ENCODE measurements around the gene BRF1.
A peak's percentile ranks its signal among the peaks of the same experiment; 100 is the strongest.

Gene BRF1

GRCh38 chr14:105168093-105168420 is 132.7 kb downstream of the BRF1 start:
- H3K9me3 ChIP-seq (replicated peaks; ENCODE audit: low read length) = no peaks in the 10 kb centered on the region
- H3K9ac ChIP-seq (ENCODE audit: low read depth, low read length) = no peak overlapping the region
- H3K4me2 ChIP-seq (ENCODE audit: low read length) = peak overlapping the region; percentile 65
- H3K36me3 ChIP-seq (ENCODE audit: insufficient read depth, low read length) = no peaks in the 10 kb centered on the region
- no peak overlapping the region for H3K4me3 ChIP-seq (ENCODE audit: low read length)
- H3K27me3 ChIP-seq (ENCODE audit: control insufficient read depth, insufficient read depth, low read length) = peaks cover 38% of the 10 kb centered on the region
- H3K4me1 ChIP-seq (ENCODE audit: control insufficient read depth, insufficient read depth, low read length) = peaks cover 4% of the 10 kb centered on the region

- peak overlapping the region; percentile 65 for H3K4me2 ChIP-seq (ENCODE audit: low read length)
- H3K27me3 ChIP-seq (ENCODE audit: control insufficient read depth, insufficient read depth, low read length) = peaks cover 38% of the 10 kb centered on the region
- peaks cover 4% of the 10 kb centered on the region for H3K4me1 ChIP-seq (ENCODE audit: control insufficient read depth, insufficient read depth, low read length)
- H3K4me3 ChIP-seq (ENCODE audit: low read length) = no peak overlapping the region
- H3K9ac ChIP-seq (ENCODE audit: low read depth, low read length) = no peak overlapping the region
- H3K9me3 ChIP-seq (replicated peaks; ENCODE audit: low read length) = no peaks in the 10 kb centered on the region
- H3K36me3 ChIP-seq (ENCODE audit: insufficient read depth, low read length) = no peaks in the 10 kb centered on the region
Observed at GRCh38 chr14:105167303-105168092, 133.3 kb downstream of the BRF1 start.

GRCh38 chr14:105166571-105167302 is 134.1 kb downstream of the BRF1 start:
- Histone ChIP-seq H3K4me2 (ENCODE audit: low read length) (no peak overlapping the region), H3K36me3 (ENCODE audit: insufficient read depth, low read length) (no peaks in the 10 kb centered on the region), H3K4me1 (ENCODE audit: control insufficient read depth, insufficient read depth, low read length) (peaks cover 4% of the 10 kb centered on the region), H3K9me3 (replicated peaks; ENCODE audit: low read length) (no peaks in the 10 kb centered on the region), H3K27me3 (ENCODE audit: control insufficient read depth, insufficient read depth, low read length) (peaks cover 37% of the 10 kb centered on the region), H3K9ac (ENCODE audit: low read depth, low read length) (no peak overlapping the region), H3K4me3 (ENCODE audit: low read length) (no peak overlapping the region)

GRCh38 chr14:105165761-105166485 is 134.9 kb downstream of the BRF1 start:
- Histone ChIP-seq H3K27me3 (ENCODE audit: control insufficient read depth, insufficient read depth, low read length) (peaks cover 28% of the 10 kb centered on the region), H3K4me2 (ENCODE audit: low read length) (no peak overlapping the region), H3K4me3 (ENCODE audit: low read length) (no peak overlapping the region), H3K9me3 (replicated peaks; ENCODE audit: low read length) (no peaks in the 10 kb centered on the region), H3K4me1 (ENCODE audit: control insufficient read depth, insufficient read depth, low read length) (peaks cover 4% of the 10 kb centered on the region), H3K9ac (ENCODE audit: low read depth, low read length) (no peak overlapping the region), H3K36me3 (ENCODE audit: insufficient read depth, low read length) (no peaks in the 10 kb centered on the region)

- H3K27me3 ChIP-seq (ENCODE audit: control insufficient read depth, insufficient read depth, low read length) = peaks cover 21% of the 10 kb centered on the region
- no peaks in the 10 kb centered on the region for H3K36me3 ChIP-seq (ENCODE audit: insufficient read depth, low read length)
- no peak overlapping the region for H3K4me2 ChIP-seq (ENCODE audit: low read length)
- H3K9me3 ChIP-seq (replicated peaks; ENCODE audit: low read length) = no peaks in the 10 kb centered on the region
- H3K4me1 ChIP-seq (ENCODE audit: control insufficient read depth, insufficient read depth, low read length) = peaks cover 4% of the 10 kb centered on the region
- no peak overlapping the region for H3K4me3 ChIP-seq (ENCODE audit: low read length)
- H3K9ac ChIP-seq (ENCODE audit: low read depth, low read length) = no peak overlapping the region
Observed at GRCh38 chr14:105165134-105165704, 135.6 kb downstream of the BRF1 start.

GRCh38 chr14:105163040-105163742 is 137.6 kb downstream of the BRF1 start:
- peaks cover 4% of the 10 kb centered on the region for H3K4me1 ChIP-seq (ENCODE audit: control insufficient read depth, insufficient read depth, low read length)
- peaks cover 9% of the 10 kb centered on the region for H3K27me3 ChIP-seq (ENCODE audit: control insufficient read depth, insufficient read depth, low read length)
- no peak overlapping the region for H3K4me2 ChIP-seq (ENCODE audit: low read length)
- H3K9me3 ChIP-seq (replicated peaks; ENCODE audit: low read length) = no peaks in the 10 kb centered on the region
- H3K36me3 ChIP-seq (ENCODE audit: insufficient read depth, low read length) = no peaks in the 10 kb centered on the region
- H3K9ac ChIP-seq (ENCODE audit: low read depth, low read length) = no peak overlapping the region
- H3K4me3 ChIP-seq (ENCODE audit: low read length) = no peak overlapping the region

GRCh38 chr14:105162669-105162979 is 138.2 kb downstream of the BRF1 start:
- no peak overlapping the region for H3K4me3 ChIP-seq (ENCODE audit: low read length)
- H3K9me3 ChIP-seq (replicated peaks; ENCODE audit: low read length) = no peaks in the 10 kb centered on the region

GRCh38 chr14:105161964-105162668 is 138.7 kb downstream of the BRF1 start:
- H3K4me3 ChIP-seq (ENCODE audit: low read length) = no peak overlapping the region
- H3K4me2 ChIP-seq (ENCODE audit: low read length) = no peak overlapping the region
- no peaks in the 10 kb centered on the region for H3K36me3 ChIP-seq (ENCODE audit: insufficient read depth, low read length)
- no peaks in the 10 kb centered on the region for H3K9me3 ChIP-seq (replicated peaks; ENCODE audit: low read length)
- H3K27me3 ChIP-seq (ENCODE audit: control insufficient read depth, insufficient read depth, low read length) = peaks cover 10% of the 10 kb centered on the region
- H3K9ac ChIP-seq (ENCODE audit: low read depth, low read length) = no peak overlapping the region
- H3K4me1 ChIP-seq (ENCODE audit: control insufficient read depth, insufficient read depth, low read length) = no peaks in the 10 kb centered on the region

More at GRCh38 chr14:105162669-105162979, 138.2 kb downstream of the BRF1 start:
- no peaks in the 10 kb centered on the region for H3K36me3 ChIP-seq (ENCODE audit: insufficient read depth, low read length)
- peaks cover 6% of the 10 kb centered on the region for H3K27me3 ChIP-seq (ENCODE audit: control insufficient read depth, insufficient read depth, low read length)
- no peak overlapping the region for H3K4me2 ChIP-seq (ENCODE audit: low read length)
- H3K4me1 ChIP-seq (ENCODE audit: control insufficient read depth, insufficient read depth, low read length) = peaks cover 2% of the 10 kb centered on the region
- H3K9ac ChIP-seq (ENCODE audit: low read depth, low read length) = no peak overlapping the region

GRCh38 chr14:105161309-105161708 is 139.5 kb downstream of the BRF1 start:
- peaks cover 5% of the 10 kb centered on the region for H3K27me3 ChIP-seq (ENCODE audit: control insufficient read depth, insufficient read depth, low read length)
- no peaks in the 10 kb centered on the region for H3K4me1 ChIP-seq (ENCODE audit: control insufficient read depth, insufficient read depth, low read length)
- no peak overlapping the region for H3K9ac ChIP-seq (ENCODE audit: low read depth, low read length)
- no peaks in the 10 kb centered on the region for H3K36me3 ChIP-seq (ENCODE audit: insufficient read depth, low read length)
- no peaks in the 10 kb centered on the region for H3K9me3 ChIP-seq (replicated peaks; ENCODE audit: low read length)
- H3K4me3 ChIP-seq (ENCODE audit: low read length) = no peak overlapping the region
- no peak overlapping the region for H3K4me2 ChIP-seq (ENCODE audit: low read length)

GRCh38 chr14:105160776-105161175 is 140.0 kb downstream of the BRF1 start:
- Histone ChIP-seq H3K9me3 (replicated peaks; ENCODE audit: low read length) (no peaks in the 10 kb centered on the region), H3K4me1 (ENCODE audit: control insufficient read depth, insufficient read depth, low read length) (no peaks in the 10 kb centered on the region), H3K4me3 (ENCODE audit: low read length) (no peak overlapping the region), H3K36me3 (ENCODE audit: insufficient read depth, low read length) (no peaks in the 10 kb centered on the region), H3K27me3 (ENCODE audit: control insufficient read depth, insufficient read depth, low read length) (peaks cover 5% of the 10 kb centered on the region), H3K9ac (ENCODE audit: low read depth, low read length) (no peak overlapping the region), H3K4me2 (ENCODE audit: low read length) (no peak overlapping the region)
